ENCODE measurements around the gene ACKR3.

DNA sequence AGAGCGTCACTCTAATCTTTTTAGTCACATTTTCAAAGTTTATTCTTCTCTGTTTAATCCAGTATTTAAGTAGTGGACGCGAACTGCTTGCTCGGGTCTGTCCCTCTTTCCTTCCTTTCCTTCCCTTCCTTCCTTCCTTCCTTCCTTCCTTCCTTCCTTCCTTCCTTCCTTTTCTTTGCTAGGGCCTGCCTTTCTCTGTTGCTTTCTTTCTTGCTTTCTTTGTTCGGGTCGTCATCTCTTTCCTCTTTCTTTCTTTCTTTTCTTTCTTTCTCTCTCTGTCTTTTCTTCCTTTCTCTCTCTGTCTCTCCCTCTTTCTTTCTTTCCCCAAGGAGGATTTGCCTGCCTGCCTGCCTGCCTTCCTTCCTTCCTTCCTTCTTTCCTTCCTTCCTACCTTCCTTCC lies 3.0 kb upstream of the ACKR3 start:
- TF ChIP-seq, protein P1, sequence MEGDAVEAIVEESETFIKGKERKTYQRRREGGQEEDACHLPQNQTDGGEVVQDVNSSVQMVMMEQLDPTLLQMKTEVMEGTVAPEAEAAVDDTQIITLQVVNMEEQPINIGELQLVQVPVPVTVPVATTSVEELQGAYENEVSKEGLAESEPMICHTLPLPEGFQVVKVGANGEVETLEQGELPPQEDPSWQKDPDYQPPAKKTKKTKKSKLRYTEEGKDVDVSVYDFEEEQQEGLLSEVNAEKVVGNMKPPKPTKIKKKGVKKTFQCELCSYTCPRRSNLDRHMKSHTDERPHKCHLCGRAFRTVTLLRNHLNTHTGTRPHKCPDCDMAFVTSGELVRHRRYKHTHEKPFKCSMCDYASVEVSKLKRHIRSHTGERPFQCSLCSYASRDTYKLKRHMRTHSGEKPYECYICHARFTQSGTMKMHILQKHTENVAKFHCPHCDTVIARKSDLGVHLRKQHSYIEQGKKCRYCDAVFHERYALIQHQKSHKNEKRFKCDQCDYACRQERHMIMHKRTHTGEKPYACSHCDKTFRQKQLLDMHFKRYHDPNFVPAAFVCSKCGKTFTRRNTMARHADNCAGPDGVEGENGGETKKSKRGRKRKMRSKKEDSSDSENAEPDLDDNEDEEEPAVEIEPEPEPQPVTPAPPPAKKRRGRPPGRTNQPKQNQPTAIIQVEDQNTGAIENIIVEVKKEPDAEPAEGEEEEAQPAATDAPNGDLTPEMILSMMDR (IDR thresholded peaks at IDR 0.05) = no peak
- TF ChIP-seq POLR2A (IDR thresholded peaks at IDR 0.05) = no peak
